Tibial artery (tissue), 4 donors: ENCODE data around the gene KRT37.
"Not testable (repeated sequence)": the region's sequence is repeated elsewhere in the genome, so short reads cannot be mapped to it uniquely, and the experiment has no call there.

Experiments
- DNase-seq, 2 donors: peaks; one replicate each; pipeline ENCODE4 v3.0.0-alpha.2; 2019
- H3K27ac ChIP-seq, 2 donors: fragments of 200-600 bp; sonication (generic) in 1 of 2; 1 replicate in 1 of 2; 2 replicates in 1 of 2; pipeline ENCODE4 v1.5.1; 2018 to 2019; ENCODE audit warnings: mild to moderate bottlenecking in 1 of 2
- H3K27me3 ChIP-seq, 2 donors: fragments of 200-600 bp; sonication (generic) in 1 of 2; one replicate each; pipeline versions ENCODE4 v1.5.1 to v1.6.0; 2016 to 2019
- H3K36me3 ChIP-seq, 3 donors: fragments of 200-600 bp; sonication (generic) in 2 of 3; one replicate each; pipeline ENCODE4 v1.5.1; 2016 to 2019; ENCODE audit warnings: mild to moderate bottlenecking in 2 of 3
- H3K4me1 ChIP-seq, 4 donors: fragments of 200-600 bp; sonication (generic) in 2 of 4; 1 replicate in 3 of 4; 2 replicates in 1 of 4; pipeline ENCODE4 v1.5.1; 2016 to 2019
- H3K4me3 ChIP-seq, 2 donors: fragments of 200-600 bp; sonication (generic) in 1 of 2; 1 replicate in 1 of 2; 2 replicates in 1 of 2; pipeline ENCODE4 v1.5.1; 2018 to 2019; ENCODE audit warnings: mild to moderate bottlenecking in 2 of 2
- H3K9me3 ChIP-seq, 3 donors: fragments of 200-600 bp; sonication (generic) in 1 of 3; one replicate each; pipeline ENCODE4 v1.5.1; 2016 to 2019
- CTCF ChIP-seq, 2 experiments: fragments of 200-600 bp in 1 of 2; fragments of 450-650 bp in 1 of 2; IDR thresholded peaks; one replicate each; pipeline ENCODE4 v1.5.1; 2017 to 2019; ENCODE audit warnings: antibody characterized with exemption in 2 of 2, mild to moderate bottlenecking in 1 of 2, moderate library complexity in 1 of 2
- intact Hi-C: fragments of 100-400 bp; cut with DNase I; formaldehyde crosslinking; loops from one replicate; pipeline ENCODE4 v1.15.0; 2023; ENCODE audit warnings: low total_unique reads

Gene KRT37

GRCh38 chr17:41396340-41396739 lies 28.0 kb downstream of the KRT37 start:
- intact Hi-C loops, result no loop called here
- DNase-seq, result no peak
- peaks cover 0 to 5% of the 10 kb centered on the region in 2 donors for H3K27me3 ChIP-seq

GRCh38 chr17:41395611-41396010 lies 28.8 kb downstream of the KRT37 start:
- no peak for TF ChIP-seq CTCF (IDR thresholded peaks at IDR 0.05)
- Histone ChIP-seq H3K36me3 (no peaks in the 10 kb centered on the region), H3K27ac (no peak overlapping the region), H3K27me3 (peaks cover 0 to 5% of the 10 kb centered on the region in 2 donors), H3K9me3 (no peaks in the 10 kb centered on the region), H3K4me3 (no peak overlapping the region), H3K4me1 (no peaks in the 10 kb centered on the region)
- DNase-seq, result no peak
- intact Hi-C loops, result no loop called here

More at GRCh38 chr17:41396340-41396739, 28.0 kb downstream of the KRT37 start:
- H3K4me3 ChIP-seq, result no peak overlapping the region
- H3K27ac ChIP-seq, result no peak overlapping the region
- H3K36me3 ChIP-seq, result no peaks in the 10 kb centered on the region
- no peaks in the 10 kb centered on the region for H3K9me3 ChIP-seq
- H3K4me1 ChIP-seq, result no peaks in the 10 kb centered on the region
- no peak for TF ChIP-seq CTCF (IDR thresholded peaks at IDR 0.05)

- intact Hi-C loops, H3K9me3 ChIP-seq, H3K36me3 ChIP-seq, H3K27ac ChIP-seq, DNase-seq, H3K4me1 ChIP-seq, H3K27me3 ChIP-seq, H3K4me3 ChIP-seq: not testable (repeated sequence)
Measured at GRCh38 chr17:41395044-41395443, 29.3 kb downstream of the KRT37 start.

- intact Hi-C loops, result no loop called here
- no peak for TF ChIP-seq CTCF (IDR thresholded peaks at IDR 0.05)
- peaks cover 0 to 11% of the 10 kb centered on the region in 2 donors for H3K27me3 ChIP-seq
- no peak for DNase-seq
- no peak overlapping the region for H3K27ac ChIP-seq
- H3K36me3 ChIP-seq, result no peaks in the 10 kb centered on the region
- no peaks in the 10 kb centered on the region for H3K4me1 ChIP-seq
- no peaks in the 10 kb centered on the region for H3K9me3 ChIP-seq
- H3K4me3 ChIP-seq, result no peak overlapping the region
Measured at GRCh38 chr17:41394254-41394996, 30.0 kb downstream of the KRT37 start.

- Histone ChIP-seq H3K4me3 (no peak overlapping the region), H3K9me3 (no peaks in the 10 kb centered on the region), H3K4me1 (no peaks in the 10 kb centered on the region), H3K27me3 (peaks cover 0 to 11% of the 10 kb centered on the region in 2 donors), H3K36me3 (no peaks in the 10 kb centered on the region), H3K27ac (no peak overlapping the region)
- DNase-seq, result no peak
- intact Hi-C loops, result no loop called here
- no peak for TF ChIP-seq CTCF (IDR thresholded peaks at IDR 0.05)
Measured at GRCh38 chr17:41393826-41394225, 30.6 kb downstream of the KRT37 start.

- no peak for DNase-seq
- TF ChIP-seq CTCF (IDR thresholded peaks at IDR 0.05), result no peak
- intact Hi-C loops, result no loop called here
- peaks cover 0 to 8% of the 10 kb centered on the region in 2 donors for H3K27me3 ChIP-seq
- no peaks in the 10 kb centered on the region for H3K36me3 ChIP-seq
- H3K4me3 ChIP-seq, result no peak overlapping the region
- H3K27ac ChIP-seq, result no peak overlapping the region
- H3K9me3 ChIP-seq, result no peaks in the 10 kb centered on the region
- H3K4me1 ChIP-seq, result no peaks in the 10 kb centered on the region
Measured at GRCh38 chr17:41393294-41393693, 31.1 kb downstream of the KRT37 start.
